Left lobe of liver (tissue), 2 donors: ENCODE measurements around the gene STUB1. TPM values are rescaled to one million over a fixed set of nuclear protein-coding genes. Genes with fewer than 3 reads are reported as not detected.

Experiments used
- ATAC-seq: fragments of 200-7000 bp; cut with Tn5 transposase; one replicate; pipeline ENCODE4 v1.9.1; 2020; ENCODE audit warnings: mild to moderate bottlenecking, moderate library complexity
- DNase-seq: peaks from one replicate; pipeline ENCODE4 v3.0.0-alpha.2; 2020; ENCODE audit warnings: low spot score
- total RNA-seq: library from RNA; stranded (reverse); gene quantifications from one replicate; pipeline ENCODE4 v1.2.1, GENCODE V29; 2021
- donor health status: DM: no; HTN: no; CAD: no; lungs with moderate emphysema.
- donor health status: DM: no; HTN: yes; CAD: no.

STUB1 gene
- total RNA-seq, 1 donor from 2014 or later = 56.2 TPM

- DNase-seq = no peak
These were observed 17.6 kb upstream of the STUB1 start for GRCh38 chr16:662597-662996.

GRCh38 chr16:666572-666971, 13.6 kb upstream of the STUB1 start:
- ATAC-seq (no peak), DNase-seq (no peak)

More at GRCh38 chr16:662597-662996, 17.6 kb upstream of the STUB1 start:
- no peak for ATAC-seq

GRCh38 chr16:667113-667779, 13.0 kb upstream of the STUB1 start:
- ATAC-seq (no peak), DNase-seq (no peak)

- ATAC-seq (peak; percentile 95), DNase-seq (peak; percentile 93)
These were observed 12.3 kb upstream of the STUB1 start, which contains the start of gene RHOT2 for GRCh38 chr16:667780-668518. Gene RHOT2 (plus strand): TSS chr16:668132. CDS start chr16:668200, 68 bp downstream.

GRCh38 chr16:668519-669171, 11.6 kb upstream of the STUB1 start:
- no peak for DNase-seq
- peak; percentile 3 for ATAC-seq

GRCh38 chr16:669666-670065, 10.5 kb upstream of the STUB1 start:
- ATAC-seq (no peak), DNase-seq (no peak)

GRCh38 chr16:670485-671352, 9.5 kb upstream of the STUB1 start:
- ATAC-seq = no peak
- no peak for DNase-seq

GRCh38 chr16:671353-672131, 8.7 kb upstream of the STUB1 start:
- DNase-seq (no peak), ATAC-seq (no peak)

- ATAC-seq (no peak), DNase-seq (no peak)
These were observed 7.8 kb upstream of the STUB1 start for GRCh38 chr16:672371-672770.

GRCh38 chr16:672851-673250, 7.4 kb upstream of the STUB1 start:
- ATAC-seq = no peak

GRCh38 chr16:673399-673991, 6.7 kb upstream of the STUB1 start:
- ATAC-seq (no peak), DNase-seq (no peak)

More at GRCh38 chr16:672851-673250, 7.4 kb upstream of the STUB1 start:
- no peak for DNase-seq

- ATAC-seq = no peak
- no peak for DNase-seq
These were observed 5.9 kb upstream of the STUB1 start for GRCh38 chr16:674214-674881.

- no peak for DNase-seq
These were observed 5.0 kb upstream of the STUB1 start, which contains the start of gene RHBDL1 for GRCh38 chr16:674968-675883. Gene RHBDL1 (plus strand): TSS chr16:675671. CDS start chr16:675791, 120 bp downstream.

GRCh38 chr16:675884-676564, 4.2 kb upstream of the STUB1 start:
- DNase-seq (no peak), ATAC-seq (no peak)

More at GRCh38 chr16:674968-675883, 5.0 kb upstream of the STUB1 start, which contains the start of gene RHBDL1:
- no peak for ATAC-seq

- DNase-seq (no peak), ATAC-seq (no peak)
These were observed 3.7 kb upstream of the STUB1 start for GRCh38 chr16:676565-676902.

GRCh38 chr16:676913-677312, 3.3 kb upstream of the STUB1 start:
- ATAC-seq = no peak
- no peak for DNase-seq
